CD4-positive, alpha-beta T cell treated with Interleukin-6 for 4 hours (primary cell): ENCODE results near the gene SFXN3.
A peak's percentile ranks its signal among the peaks of the same experiment; 100 is the strongest.

ENCODE experiments used
- DNase-seq: peaks from one replicate; pipeline ENCODE4 v3.0.0-alpha.2; 2020; ENCODE audit warnings: mixed read lengths

SFXN3 gene

DNA sequence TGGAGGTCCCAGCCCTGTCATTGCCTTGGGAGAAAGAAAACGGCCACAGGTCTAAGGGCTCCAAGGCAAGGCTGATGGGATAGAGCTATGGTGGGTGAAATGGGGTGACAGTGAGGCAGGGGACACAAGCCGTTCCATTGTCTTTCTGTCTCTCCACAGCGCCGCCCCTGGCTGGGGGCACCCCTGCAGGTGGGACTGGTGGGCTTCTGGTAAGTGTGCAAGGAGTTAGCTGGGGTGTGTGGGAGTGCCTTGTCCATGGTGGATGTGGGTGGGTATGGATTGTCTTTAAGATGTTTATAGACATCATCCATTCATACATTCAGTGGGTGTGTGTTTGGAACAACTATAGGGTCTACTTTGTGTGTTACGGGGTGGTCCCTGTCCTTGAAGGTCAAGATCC, 7.5 kb downstream of the SFXN3 start:
- no peak for DNase-seq

DNA sequence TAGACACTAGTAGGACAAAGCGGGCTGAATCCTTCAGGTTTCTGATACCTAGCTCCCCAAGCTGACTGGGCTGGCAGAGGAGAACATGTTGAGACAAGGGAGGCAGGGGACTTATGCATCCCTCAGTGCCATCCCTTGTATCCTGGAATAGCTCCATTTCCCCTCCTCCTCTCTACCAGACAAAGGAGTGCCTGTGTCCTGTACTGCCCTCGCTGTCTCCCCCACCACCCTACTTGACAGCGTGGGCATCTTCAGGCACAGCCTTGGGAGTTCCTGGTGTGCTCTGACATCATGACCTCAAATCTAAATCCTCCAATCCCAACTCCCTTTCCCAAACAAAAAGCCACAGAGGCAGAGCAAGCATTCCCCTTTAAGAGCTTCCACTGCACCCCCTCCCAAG, 9.0 kb downstream of the SFXN3 start:
- DNase-seq, result no peak

DNA sequence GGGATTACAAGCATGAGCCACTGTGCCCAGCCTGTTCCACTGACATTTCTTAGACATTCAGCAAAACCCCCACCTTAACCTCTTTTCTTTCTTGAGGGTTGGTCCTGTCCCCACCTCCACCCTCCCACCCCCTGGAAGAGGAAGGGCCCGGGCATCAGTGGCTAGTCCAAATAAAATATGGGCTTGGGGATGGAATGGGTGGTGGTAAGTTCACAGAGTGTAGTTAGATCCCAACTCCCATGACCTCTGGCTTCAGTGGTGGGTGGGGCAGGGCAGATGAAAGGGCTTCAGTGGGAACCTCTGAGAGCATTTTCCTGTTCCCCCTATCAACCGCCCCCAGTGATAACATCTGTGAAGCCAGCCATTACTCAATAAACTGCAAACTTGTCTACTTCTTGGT, 9.8 kb downstream of the SFXN3 start:
- DNase-seq, result no peak

DNA sequence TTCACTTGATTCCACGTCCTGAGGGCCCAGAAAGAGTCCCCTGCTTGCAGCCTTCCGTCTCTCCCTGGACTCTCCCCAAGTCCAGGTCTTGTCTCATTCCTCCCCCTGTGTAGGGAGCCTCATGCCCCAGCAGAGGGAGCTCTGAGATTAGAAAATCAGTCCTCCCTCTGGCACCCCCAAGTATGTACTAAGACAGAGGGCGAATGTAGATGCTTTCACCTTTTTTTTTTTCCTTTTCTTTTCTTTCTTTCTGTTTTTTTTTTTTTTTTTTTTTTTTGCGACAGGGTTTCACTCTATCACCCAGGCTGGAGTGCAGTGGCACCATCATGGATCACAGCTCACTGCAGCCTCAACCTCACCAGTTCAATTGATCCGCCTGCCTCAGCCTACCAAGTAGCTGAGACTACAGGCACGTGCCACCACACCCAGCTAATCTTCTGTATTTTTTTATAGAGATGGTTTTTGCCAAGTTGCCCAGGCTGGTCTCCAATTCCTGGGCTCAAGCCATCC, 10.3 kb downstream of the SFXN3 start:
- DNase-seq, result peak; percentile 80

- DNase-seq, result no peak
These were observed 11.1 kb downstream of the SFXN3 start for GRCh38 chr10:101042118-101042517.

GRCh38 chr10:101042667-101043362, 11.8 kb downstream of the SFXN3 start:
- DNase-seq, result peak; percentile 93

GRCh38 chr10:101043363-101043707, 12.3 kb downstream of the SFXN3 start:
- DNase-seq, result no peak

DNA sequence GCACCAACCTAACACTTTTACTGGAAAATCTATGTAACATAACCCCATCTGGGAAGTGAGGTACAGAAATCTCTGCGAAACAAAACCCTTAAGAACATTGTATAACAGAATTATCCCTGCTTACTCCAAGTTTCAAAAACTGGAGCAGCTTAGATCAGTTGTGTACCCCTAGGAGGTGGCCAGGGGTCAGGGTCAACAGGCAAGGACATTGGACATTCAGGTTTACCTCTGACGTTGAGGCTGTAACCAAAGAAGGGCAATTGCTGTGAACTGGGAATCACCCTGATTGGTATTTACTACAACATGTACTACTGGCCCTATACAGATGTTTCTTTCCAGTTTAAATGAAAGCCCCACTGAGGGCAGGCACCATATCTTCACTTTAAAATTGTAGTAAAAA, 13.1 kb downstream of the SFXN3 start:
- DNase-seq, result no peak

GRCh38 chr10:101046332-101047238, 15.6 kb downstream of the SFXN3 start:
- DNase-seq, result no peak

DNA sequence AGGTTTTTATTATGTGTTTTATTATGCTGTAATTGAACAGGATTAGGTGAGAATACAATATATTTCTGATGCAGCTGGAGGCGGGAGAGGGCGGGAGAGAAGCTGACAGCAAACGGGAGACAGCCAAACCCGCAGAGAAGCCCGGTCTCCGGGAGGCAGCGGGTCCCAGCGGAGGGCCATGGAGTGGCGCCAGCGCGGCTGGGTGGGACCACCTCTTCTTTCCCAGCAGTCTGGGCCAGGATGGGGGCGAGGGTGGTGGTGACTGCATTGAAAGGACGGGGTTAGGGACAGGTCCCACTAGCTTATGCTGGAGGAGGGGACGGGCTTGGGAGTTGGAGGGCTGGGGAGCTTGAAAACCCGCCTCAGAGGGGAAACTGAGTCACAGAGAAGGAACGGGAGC, 16.2 kb downstream of the SFXN3 start:
- no peak for DNase-seq

GRCh38 chr10:101047961-101048892, 17.2 kb downstream of the SFXN3 start:
- DNase-seq, result no peak

DNA sequence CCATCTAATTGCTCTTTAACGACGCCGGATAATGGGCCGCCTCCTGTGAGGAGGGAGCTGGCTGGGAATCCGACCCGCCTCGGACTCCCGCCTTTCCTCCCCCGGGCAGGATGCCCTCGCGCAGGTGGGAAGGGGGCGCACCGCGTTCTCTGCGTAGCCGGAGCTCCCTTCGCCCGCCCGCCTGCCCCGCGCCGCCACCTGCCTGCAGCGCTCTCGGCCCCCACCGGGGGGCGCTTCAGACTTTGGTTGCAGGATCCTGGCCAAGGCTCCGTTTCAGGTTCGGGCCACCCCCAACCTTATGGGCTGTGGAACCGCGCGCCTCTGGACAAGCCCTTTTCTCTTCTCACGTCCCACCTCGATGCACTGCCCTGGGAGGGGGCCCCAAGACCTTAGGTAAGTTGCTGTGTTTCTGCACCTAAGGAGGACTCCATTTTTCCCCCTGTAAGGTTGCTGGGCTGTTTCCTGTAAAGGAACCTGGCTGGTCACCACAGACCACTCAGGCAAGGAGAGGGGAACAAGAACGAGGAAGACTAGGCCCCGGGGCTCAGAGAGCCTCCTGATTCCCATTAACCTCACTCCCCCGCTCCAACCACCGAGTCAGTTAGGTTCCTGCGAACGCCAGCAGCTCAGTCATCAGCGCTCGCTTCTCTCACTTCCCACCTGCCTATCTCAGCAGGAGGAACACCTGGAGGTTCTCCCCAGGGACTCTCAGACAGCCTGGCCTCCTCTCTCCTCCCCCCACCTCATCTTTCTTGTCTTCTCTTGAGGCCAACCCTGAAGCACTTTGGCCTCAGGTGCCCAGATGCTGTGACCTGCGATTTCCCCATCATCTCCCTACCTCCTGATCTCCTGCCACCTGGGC, 19.4 kb downstream of the SFXN3 start:
- peak; percentile 81 for DNase-seq

DNA sequence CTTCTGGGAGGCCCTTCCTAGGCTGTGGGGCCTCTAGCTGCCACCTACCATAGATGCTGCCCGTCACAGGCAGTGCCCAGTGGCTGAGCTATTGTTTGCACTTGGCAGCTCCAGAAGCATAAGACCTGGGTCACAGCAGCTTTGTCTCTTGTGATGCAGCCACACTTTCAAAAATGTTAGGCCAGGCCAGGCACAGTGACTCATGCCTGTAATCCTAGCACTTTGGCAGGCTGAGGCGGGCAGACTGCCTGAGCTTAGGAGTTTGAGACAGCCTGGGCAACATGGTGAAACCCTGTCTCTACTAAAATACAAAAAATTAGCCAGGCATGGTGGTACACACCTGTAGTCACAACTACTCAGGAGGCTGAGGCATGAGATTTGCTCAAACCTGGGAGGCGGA, 21.3 kb downstream of the SFXN3 start:
- no peak for DNase-seq

GRCh38 chr10:101053516-101053915, 22.5 kb downstream of the SFXN3 start:
- no peak for DNase-seq

DNA sequence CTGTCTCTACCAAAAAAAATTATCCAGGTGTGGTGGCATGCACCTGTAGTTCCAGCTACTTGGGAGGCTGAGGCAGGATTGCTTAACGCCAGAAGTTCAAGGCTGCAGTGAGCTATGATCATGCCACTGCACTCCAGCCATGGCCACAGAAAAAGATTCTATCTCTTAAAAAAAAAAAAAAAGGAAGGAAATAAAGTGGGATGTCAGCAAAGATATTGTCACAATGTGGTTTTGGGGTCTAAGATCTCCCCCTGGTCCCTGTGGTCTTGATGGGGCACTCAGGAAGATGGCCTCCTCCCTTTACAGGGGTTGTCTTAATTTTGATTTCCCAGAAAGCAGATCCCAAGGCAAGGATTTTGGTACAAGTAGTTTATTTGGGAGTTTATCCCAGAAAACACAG, 23.3 kb downstream of the SFXN3 start:
- no peak for DNase-seq

DNA sequence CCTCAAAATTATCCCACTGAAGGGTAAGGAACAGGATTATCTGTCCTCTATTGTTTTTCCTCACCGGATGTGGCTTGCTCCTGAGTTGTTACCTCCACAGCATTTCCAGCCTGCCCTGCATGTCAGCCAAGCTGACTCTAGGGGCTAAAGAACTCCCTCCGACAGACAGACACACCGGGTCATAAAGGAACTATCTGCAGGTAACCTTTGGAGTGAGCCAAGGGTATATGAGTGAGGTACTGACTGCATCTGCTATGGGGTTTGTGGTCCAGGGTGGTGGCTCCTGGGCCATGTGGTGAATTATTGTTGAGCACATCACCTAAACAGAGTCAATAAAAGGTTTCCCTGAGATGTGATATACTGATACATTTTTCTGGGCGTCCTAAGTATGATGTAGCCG, 23.8 kb downstream of the SFXN3 start:
- no peak for DNase-seq

GRCh38 chr10:101055411-101055810, 24.4 kb downstream of the SFXN3 start:
- no peak for DNase-seq

GRCh38 chr10:101056365-101057151, 25.5 kb downstream of the SFXN3 start:
- DNase-seq, result no peak

DNA sequence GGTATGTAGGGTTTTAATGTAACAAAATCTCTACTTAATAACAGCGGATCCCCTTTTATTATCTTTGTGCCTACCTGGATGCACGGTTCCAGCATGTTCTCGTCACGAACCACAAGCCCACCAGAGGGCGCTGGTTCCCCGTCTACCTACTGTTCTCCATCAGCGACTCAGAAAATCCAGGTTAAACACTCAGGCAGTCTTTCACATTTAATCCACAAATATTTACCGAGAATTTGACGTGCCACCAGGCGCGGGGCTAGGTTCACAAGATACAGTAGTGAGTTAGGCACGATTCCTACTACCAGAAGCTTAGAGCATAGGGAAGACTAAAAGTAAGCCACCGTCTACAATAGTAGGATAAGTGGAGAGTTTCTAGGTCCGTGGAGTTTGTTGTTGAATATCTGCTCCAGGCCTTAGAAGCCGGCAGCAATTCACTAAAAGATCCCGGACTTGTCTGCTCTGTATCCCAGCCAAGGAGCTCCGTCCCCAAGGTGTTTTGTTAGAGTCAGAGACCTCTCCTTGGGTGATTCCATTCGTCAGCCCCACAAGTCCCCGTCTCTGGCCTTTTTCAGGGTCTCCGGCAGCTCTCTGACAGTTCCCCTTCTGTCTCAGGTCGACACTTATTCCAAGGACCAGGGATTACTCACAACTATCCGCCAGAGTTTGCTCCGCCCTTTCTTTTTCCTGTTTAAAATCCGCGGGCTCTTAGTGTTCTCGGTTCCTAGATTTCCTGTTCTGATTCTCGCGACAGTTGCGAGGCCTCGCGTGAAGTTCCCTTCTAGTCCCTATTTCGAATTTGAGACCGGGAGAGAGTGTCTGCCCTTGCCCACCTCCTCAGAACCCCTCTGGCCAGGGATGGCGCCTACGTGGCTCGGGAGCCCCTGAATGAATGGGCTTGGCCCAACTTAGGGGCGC, 29.3 kb downstream of the SFXN3 start:
- DNase-seq, result peak; percentile 93
